GM23248 (cell line): ENCODE data around the gene CTCF.

Experiments
- EZH2 ChIP-seq: fragments of 200-600 bp; sonication (generic); IDR thresholded peaks from 2 replicates; pipeline ENCODE4 v1.6.1; 2018; ENCODE audit warnings: antibody characterized with exemption, mild to moderate bottlenecking; ENCODE audit not compliant: insufficient read depth, poor library complexity, severe bottlenecking
- EZH2phosphoT487 ChIP-seq: fragments of 200-600 bp; sonication (generic); IDR thresholded peaks from 2 replicates; pipeline ENCODE4 v1.6.1; 2018; ENCODE audit warnings: antibody characterized with exemption, moderate library complexity, mild to moderate bottlenecking, low read depth; ENCODE audit not compliant: insufficient read depth

GRCh38 chr16:67657751-67658518 is 95.6 kb downstream of the CTCF start:
- TF ChIP-seq EZH2phosphoT487 (no peak), EZH2 (no peak)
